Measurements from ENCODE around the gene CKLF.

DNA sequence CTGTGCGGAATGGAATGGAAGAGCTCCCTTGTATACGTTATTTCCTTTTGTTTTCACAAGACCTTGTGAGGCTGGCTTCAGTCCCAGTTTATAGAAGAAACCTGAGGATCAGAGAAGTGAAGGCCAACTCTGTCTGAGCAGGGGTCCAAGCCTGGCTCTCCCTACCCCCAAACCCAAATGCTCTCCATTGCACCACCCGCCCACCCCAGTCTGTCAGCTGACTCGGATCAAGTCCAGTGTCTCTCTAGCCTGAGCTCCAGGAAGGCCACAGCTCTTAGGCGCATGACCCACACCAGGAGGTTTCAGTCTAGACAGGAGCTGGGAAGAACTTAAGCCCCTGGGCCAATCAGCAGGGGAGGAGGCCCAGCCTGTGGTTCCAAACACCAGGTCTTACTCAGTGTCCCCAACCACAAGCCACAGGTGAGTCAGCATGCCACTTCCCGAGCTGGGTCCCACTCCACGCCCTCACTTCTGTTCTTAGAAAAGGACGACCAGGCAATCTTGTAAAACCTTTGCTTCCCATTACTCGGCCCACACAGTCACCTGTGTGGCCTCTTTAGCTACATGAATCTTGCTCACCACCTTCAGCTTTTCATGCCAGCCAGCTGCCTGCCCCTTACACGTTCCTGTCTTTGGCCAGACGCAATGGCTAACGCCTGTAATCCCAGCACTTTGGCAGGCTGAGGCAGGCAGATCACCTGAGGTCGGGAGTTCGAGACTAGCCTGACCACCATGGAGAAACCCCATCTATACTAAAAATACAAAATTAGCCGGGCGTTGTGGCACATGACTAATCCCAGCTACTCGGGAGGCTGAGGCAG, 30.2 kb upstream of the CKLF start:
- no peak for TF ChIP-seq POLR2A (IDR thresholded peaks at IDR 0.05)
- TF ChIP-seq, protein P1, sequence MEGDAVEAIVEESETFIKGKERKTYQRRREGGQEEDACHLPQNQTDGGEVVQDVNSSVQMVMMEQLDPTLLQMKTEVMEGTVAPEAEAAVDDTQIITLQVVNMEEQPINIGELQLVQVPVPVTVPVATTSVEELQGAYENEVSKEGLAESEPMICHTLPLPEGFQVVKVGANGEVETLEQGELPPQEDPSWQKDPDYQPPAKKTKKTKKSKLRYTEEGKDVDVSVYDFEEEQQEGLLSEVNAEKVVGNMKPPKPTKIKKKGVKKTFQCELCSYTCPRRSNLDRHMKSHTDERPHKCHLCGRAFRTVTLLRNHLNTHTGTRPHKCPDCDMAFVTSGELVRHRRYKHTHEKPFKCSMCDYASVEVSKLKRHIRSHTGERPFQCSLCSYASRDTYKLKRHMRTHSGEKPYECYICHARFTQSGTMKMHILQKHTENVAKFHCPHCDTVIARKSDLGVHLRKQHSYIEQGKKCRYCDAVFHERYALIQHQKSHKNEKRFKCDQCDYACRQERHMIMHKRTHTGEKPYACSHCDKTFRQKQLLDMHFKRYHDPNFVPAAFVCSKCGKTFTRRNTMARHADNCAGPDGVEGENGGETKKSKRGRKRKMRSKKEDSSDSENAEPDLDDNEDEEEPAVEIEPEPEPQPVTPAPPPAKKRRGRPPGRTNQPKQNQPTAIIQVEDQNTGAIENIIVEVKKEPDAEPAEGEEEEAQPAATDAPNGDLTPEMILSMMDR (IDR thresholded peaks at IDR 0.05), result no peak
- TF ChIP-seq EP300 (IDR thresholded peaks at IDR 0.05), result no peak
- TF ChIP-seq POLR2AphosphoS5 (IDR thresholded peaks at IDR 0.05), result no peak
